ENCODE results near the gene SIRPG.
"Not testable (repeated sequence)": the region's sequence is repeated elsewhere in the genome, so short reads cannot be mapped to it uniquely, and the experiment has no call there.

The SIRPG gene

DNA sequence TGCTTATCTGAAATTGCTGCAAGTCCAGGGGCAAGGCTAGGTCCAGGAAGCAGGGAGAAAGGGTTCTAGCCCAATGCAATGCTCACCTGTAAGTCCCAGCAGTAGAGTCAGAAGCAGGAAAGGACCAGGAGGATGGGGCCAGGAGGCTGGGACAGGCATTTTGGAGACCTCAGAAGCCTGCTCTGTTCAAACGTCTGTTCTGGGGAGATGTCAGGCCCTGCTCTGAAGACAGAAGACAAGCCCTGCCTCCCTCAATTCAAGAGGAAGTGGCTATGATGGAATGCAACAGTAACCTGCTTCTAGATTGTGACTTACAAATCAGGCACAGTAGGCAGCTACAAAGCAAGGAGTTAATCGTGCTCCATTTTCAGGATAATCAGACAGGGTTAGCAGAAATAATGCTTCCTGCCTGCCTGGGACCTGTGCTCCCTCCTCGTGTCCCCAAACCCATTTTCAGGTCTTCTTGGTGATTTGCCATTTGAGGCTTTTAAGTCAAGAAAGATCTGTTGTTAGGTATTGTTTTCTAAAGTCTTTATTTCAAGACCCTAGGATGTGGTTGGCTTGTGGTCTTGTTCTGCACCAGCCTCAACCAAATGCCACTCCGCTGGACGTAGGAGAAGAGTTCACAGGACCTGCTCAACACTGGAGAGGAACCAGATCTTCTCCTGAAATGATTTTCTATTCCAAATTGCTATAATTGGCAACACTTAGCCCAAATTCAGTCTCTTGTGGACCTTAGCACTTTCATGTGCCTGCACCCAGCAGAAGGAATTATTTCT lies at the start of gene SIRPG:
Gene SIRPG (minus strand): TSS at position 224 of the 779 bp plus-strand sequence. CDS start 65 bp downstream, at position 159.
- Mint-ChIP-seq H3K36me3 (peaks cover 10% of the 10 kb centered on the region), H3K27ac (peak within 1 kb of the TSS; percentile 94), H3K4me1 (peaks cover 94% of the 10 kb centered on the region), H3K9me3 (no peaks in the 10 kb centered on the region), H3K4me3 (peak within 1 kb of the TSS; percentile 77)
- ATAC-seq (peak; percentile 70), DNase-seq (ENCODE audit: low spot score in 2 of 2) (no peak)

DNA sequence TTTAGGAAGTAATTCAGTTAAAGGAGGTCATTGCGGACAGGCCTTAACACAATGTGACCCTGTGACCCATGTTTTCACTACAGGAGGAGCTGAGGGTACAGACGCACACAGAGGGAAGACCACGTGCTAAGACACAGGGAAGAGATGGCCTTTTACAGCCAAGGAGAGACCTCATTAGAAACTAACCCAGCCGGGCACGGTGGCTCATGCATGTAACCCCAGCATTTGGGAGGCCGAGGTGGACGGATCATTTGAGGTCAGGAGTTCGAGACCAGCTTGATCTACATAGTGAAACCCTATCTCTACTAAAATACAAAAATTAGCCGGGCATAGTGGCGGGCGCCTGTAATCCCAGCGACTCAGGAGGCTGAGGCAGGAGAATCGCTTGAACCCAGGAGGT lies 49.3 kb upstream of the SIRPG start:
- not testable (repeated sequence) for H3K9me3 Mint-ChIP-seq; H3K4me1 Mint-ChIP-seq; ATAC-seq; H3K4me3 Mint-ChIP-seq; DNase-seq (ENCODE audit: low spot score in 2 of 2); H3K36me3 Mint-ChIP-seq; H3K27ac Mint-ChIP-seq

DNA sequence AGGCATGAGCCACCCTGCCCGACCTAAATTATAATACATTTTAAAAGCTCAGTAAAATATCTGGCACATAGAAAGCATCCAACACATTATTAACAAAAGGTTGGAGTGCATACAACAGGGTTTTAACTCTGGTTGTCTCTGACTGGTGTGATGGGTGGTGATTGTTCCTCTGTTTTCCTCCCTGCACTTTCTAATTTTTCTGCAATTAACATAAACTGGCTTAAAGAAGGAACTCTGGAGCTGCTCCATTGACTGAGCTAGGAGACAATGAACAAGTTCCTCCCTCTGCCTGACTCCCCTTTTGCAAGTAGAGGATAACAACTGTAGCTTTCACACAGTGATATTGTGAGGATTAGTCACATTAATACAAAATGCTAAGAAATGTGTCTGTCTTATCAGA lies 48.5 kb upstream of the SIRPG start:
- ATAC-seq = no peak
- Mint-ChIP-seq H3K4me1 (peaks cover 6% of the 10 kb centered on the region), H3K27ac (no peak overlapping the region)

DNA sequence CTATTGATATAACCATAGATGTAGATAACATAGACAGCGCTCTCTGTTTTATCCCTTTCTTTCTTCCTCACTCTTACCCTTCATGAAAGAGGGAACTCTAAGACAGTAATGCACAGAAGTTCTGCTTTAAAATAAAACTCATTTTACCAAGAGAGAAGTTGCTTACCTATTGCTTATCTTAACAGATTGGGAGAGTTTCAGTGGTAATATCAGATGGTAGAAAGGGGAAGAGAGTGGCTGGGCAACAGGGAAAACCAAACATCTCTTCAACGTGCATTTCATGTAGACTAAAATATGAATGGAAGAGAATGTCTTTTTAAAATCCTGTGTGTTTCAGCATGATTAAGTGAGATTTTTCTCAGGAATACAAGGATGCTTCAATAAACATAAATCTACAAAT lies 45.3 kb upstream of the SIRPG start:
- Mint-ChIP-seq H3K4me1 (peaks cover 3% of the 10 kb centered on the region), H3K27ac (no peak overlapping the region), H3K4me3 (no peak overlapping the region), H3K36me3 (no peaks in the 10 kb centered on the region), H3K9me3 (peaks cover 3% of the 10 kb centered on the region)
- no peak for DNase-seq (ENCODE audit: low spot score in 2 of 2)
- no peak for ATAC-seq

More for the DNA sequence above, 48.5 kb upstream of the SIRPG start:
- H3K36me3 Mint-ChIP-seq = no peaks in the 10 kb centered on the region
- peaks cover 3% of the 10 kb centered on the region for H3K9me3 Mint-ChIP-seq
- no peak overlapping the region for H3K4me3 Mint-ChIP-seq
- no peak for DNase-seq (ENCODE audit: low spot score in 2 of 2)

DNA sequence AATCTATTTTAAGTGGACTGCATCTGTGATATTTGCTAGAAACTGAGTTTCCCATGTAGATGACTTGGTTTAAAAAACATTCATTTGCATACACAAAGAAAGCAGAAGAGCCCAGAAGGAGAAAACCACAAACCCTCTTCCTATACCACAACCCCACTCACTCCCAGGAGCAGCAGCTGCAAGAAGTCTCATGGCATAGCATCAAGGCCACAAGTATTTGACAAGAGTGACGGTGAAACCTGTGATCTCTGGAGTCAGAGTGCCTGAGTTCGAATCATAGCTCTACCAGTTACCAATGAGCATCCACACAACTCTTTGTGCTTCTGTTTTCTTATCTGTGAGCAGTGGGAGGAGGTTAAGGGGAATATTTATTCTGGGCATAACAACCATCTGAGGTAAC lies 44.7 kb upstream of the SIRPG start:
- H3K4me1 Mint-ChIP-seq = peaks cover 4% of the 10 kb centered on the region
- H3K27ac Mint-ChIP-seq = no peak overlapping the region
- ATAC-seq = no peak
- peaks cover 3% of the 10 kb centered on the region for H3K9me3 Mint-ChIP-seq
- no peaks in the 10 kb centered on the region for H3K36me3 Mint-ChIP-seq
- DNase-seq (ENCODE audit: low spot score in 2 of 2) = no peak
- no peak overlapping the region for H3K4me3 Mint-ChIP-seq

DNA sequence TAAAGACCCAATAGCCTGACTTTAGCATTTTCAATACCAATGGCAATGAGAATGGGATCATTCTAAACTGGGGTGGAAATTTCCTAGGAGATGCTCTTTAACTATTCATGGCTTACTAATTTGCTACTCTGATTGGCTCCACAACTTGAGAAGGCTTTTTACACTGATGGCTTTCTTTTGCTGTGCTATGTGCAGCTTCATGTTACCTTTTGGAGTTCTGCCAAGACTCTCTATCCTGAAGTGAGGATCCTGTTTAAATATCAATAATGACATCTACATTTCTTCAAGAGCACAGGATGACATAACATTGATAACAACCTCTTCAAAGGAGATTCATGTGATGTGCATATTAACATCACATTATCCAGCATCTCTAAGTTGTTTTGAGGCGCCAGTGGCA lies 43.4 kb upstream of the SIRPG start:
- no peak for DNase-seq (ENCODE audit: low spot score in 2 of 2)
- Mint-ChIP-seq H3K4me1 (peaks cover 17% of the 10 kb centered on the region), H3K9me3 (peaks cover 3% of the 10 kb centered on the region), H3K27ac (no peak overlapping the region), H3K36me3 (no peaks in the 10 kb centered on the region), H3K4me3 (no peak overlapping the region)
- ATAC-seq = no peak

DNA sequence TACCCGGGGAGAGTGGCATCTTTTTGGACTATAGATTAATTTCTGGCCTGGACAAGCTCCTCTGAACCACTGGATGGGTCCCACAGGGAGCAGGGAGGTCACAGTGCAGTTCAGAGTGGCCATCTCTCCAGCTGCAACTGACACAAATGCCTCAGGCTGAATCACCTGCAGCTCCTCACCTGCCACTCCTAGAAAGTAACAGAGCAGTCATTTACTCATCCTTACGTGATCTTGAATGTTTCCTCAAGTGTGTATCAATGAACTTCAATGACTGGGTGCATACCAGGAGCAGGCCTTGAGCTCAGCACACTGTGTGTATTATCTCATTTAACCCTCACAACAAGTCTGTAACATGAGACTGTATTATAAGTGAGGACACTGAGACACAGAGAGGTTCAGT lies 40.0 kb upstream of the SIRPG start:
- peak overlapping the region; percentile 84 for H3K27ac Mint-ChIP-seq
- no peaks in the 10 kb centered on the region for H3K9me3 Mint-ChIP-seq
- no peaks in the 10 kb centered on the region for H3K36me3 Mint-ChIP-seq
- ATAC-seq = no peak
- H3K4me3 Mint-ChIP-seq = no peak overlapping the region
- H3K4me1 Mint-ChIP-seq = peaks cover 26% of the 10 kb centered on the region
- no peak for DNase-seq (ENCODE audit: low spot score in 2 of 2)

DNA sequence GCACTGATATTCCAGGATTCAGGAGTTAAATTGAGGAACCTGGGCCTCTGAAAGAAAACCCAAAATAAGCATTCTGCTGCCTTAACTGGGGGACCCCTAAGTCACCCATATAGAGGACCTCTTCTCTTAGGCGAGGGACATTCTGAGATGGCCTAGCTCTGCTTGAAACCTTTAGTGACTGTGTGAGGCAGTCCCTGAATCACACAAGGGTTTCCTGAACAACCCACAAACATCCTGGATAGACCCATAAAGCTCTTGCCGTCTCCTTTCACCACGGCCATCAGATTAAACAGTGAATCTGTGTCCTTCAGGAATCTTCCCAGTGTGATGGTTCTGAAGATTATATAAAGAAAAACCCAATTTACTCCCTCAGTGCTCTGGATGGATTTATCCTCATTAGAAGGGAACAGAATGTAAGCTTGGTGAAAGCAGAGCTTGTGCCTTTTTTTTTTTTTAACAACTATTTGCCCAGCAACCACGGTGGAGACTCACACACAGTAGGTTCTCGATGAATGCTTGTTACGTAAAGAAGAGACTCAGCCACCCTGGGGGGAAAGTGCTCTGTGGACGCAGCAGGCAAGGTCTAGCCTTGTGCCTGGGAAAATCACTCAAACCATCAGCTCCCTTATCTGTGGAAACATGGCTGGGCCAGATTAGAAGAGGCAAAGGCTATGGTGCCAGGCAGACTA lies 39.1 kb upstream of the SIRPG start:
- peaks cover 26% of the 10 kb centered on the region for H3K4me1 Mint-ChIP-seq

DNA sequence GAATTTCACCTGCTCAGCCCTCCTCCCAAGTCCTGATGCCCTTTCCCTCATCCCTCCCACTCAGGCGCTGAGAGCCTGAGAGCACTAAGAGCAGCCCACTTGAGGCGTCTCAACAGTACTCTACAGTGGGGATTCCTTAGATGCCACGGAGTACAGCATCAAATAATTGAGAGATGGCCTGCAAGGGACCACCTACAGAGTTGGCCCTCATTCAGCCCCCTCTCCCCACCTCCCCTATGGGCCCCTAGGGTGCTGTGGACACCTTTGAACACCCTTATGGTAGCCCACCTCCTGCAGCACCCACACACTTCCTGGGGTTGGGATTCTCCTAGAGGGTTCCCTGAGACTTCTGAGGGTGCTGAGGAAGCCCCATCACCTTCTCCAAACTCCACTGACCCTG lies 37.1 kb upstream of the SIRPG start:
- peaks cover 26% of the 10 kb centered on the region for H3K4me1 Mint-ChIP-seq
- DNase-seq (ENCODE audit: low spot score in 2 of 2) = no peak
- peak overlapping the region; percentile 2 for H3K27ac Mint-ChIP-seq
- H3K4me3 Mint-ChIP-seq = no peak overlapping the region
- no peaks in the 10 kb centered on the region for H3K9me3 Mint-ChIP-seq
- no peak for ATAC-seq
- no peaks in the 10 kb centered on the region for H3K36me3 Mint-ChIP-seq

More for the DNA sequence above, 39.1 kb upstream of the SIRPG start:
- Mint-ChIP-seq H3K9me3 (no peaks in the 10 kb centered on the region), H3K27ac (peak overlapping the region; percentile 84), H3K4me3 (peak overlapping the region; percentile 3), H3K36me3 (no peaks in the 10 kb centered on the region)
- ATAC-seq = peak; percentile 96
- no peak for DNase-seq (ENCODE audit: low spot score in 2 of 2)

DNA sequence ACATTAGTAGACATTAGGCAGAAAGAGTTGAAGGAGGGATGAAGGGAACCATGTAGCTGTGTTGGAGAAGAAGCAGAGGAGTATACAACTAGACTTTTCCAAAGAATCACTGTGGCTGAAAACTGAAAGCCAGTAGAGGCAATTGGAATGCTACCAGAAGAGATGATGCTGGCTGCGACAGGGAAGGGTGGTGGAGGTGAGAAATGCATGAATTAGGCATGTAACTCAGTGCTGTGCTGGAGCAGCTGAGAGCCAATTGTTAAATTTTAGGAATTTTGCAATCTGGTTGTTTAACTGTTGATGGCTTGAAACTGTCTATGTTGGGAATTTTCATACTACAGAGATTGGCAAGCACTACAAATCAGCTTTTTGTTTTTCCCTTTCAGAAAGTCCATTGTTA lies 35.8 kb upstream of the SIRPG start:
- Mint-ChIP-seq H3K4me3 (no peak overlapping the region), H3K36me3 (no peaks in the 10 kb centered on the region), H3K27ac (peak overlapping the region; percentile 2), H3K9me3 (no peaks in the 10 kb centered on the region), H3K4me1 (peaks cover 33% of the 10 kb centered on the region)
- DNase-seq (ENCODE audit: low spot score in 2 of 2) (no peak), ATAC-seq (no peak)

DNA sequence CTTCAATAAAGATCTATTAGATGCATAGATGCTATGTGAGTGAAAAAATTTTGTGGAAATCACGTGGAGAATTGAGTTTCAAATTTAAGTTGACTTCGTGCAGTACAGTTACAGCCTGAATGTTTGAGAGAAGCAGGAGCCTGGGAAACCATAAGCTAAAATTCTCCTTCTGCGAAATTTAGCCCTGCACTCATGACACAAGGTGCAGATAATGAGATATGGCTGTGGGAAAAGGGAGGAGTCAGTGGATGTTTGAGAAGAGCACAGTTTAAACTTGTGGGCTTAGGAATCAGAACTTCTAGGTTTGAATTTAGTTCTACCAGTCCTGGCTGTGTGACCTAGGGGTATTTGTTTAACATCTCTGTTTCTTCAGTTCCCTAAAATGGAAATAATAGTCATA lies 32.1 kb upstream of the SIRPG start:
- H3K9me3 Mint-ChIP-seq = no peaks in the 10 kb centered on the region
- no peak overlapping the region for H3K27ac Mint-ChIP-seq
- ATAC-seq = no peak

DNA sequence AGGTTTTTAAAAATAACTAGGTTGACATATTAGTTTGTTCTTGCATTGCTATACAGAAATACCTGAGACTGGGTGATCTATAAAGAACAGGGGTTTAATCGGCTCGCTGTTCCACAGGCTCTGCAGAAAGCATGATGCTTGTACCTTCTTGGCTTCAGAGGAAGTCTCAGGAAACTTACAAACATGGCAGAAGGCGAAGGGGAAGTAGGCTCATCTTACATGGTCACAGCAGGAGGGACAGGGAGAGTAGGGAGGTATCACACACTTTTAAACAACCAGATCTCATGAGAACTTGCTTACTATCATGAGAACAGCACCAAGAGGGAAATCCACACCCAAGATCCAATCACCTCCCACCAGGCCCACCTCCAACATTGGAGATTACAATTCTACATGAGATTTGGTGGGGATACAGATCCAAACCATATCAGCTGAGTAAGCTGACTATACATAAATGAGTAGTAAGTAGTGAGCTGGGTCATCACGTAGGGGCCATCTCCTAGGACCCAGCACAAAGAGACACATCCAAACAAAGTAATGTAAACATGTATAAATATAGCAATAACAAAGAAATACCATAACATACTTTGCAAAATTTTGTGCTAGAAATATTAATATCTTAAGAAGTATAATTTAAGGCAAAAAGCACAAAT lies 31.4 kb upstream of the SIRPG start:
- no peaks in the 10 kb centered on the region for H3K36me3 Mint-ChIP-seq
- no peaks in the 10 kb centered on the region for H3K9me3 Mint-ChIP-seq
- peak; percentile 56 for ATAC-seq
- H3K27ac Mint-ChIP-seq = no peak overlapping the region
- no peak for DNase-seq (ENCODE audit: low spot score in 2 of 2)
- H3K4me1 Mint-ChIP-seq = peaks cover 26% of the 10 kb centered on the region
- no peak overlapping the region for H3K4me3 Mint-ChIP-seq

More for the DNA sequence above, 32.1 kb upstream of the SIRPG start:
- Mint-ChIP-seq H3K4me1 (peaks cover 22% of the 10 kb centered on the region), H3K4me3 (no peak overlapping the region), H3K36me3 (no peaks in the 10 kb centered on the region)
- DNase-seq (ENCODE audit: low spot score in 2 of 2) = no peak

DNA sequence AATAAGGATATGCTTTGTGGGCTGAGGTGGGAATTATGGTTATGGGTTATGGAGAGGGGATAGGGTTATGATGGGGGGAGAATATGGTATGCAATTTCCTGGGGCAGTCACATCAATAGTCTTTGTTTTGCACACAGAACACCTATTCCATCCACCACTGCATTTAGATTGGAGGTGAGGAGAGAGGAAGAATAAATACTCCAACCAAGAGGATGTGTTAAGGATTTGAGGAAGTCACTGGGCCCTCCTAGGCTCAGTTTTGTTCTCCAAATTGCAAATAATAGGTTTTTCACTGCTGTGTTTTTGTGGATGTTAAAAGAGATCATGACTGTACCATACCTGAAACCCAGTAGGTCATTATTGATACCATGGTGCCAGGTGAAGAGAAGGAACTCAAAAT lies 29.5 kb upstream of the SIRPG start:
- peaks cover under 1% of the 10 kb centered on the region for H3K9me3 Mint-ChIP-seq
- H3K4me3 Mint-ChIP-seq = no peak overlapping the region
- ATAC-seq = no peak
- H3K4me1 Mint-ChIP-seq = peaks cover 26% of the 10 kb centered on the region
- H3K36me3 Mint-ChIP-seq = no peaks in the 10 kb centered on the region
- H3K27ac Mint-ChIP-seq = peak overlapping the region; percentile 11
- DNase-seq (ENCODE audit: low spot score in 2 of 2) = no peak

DNA sequence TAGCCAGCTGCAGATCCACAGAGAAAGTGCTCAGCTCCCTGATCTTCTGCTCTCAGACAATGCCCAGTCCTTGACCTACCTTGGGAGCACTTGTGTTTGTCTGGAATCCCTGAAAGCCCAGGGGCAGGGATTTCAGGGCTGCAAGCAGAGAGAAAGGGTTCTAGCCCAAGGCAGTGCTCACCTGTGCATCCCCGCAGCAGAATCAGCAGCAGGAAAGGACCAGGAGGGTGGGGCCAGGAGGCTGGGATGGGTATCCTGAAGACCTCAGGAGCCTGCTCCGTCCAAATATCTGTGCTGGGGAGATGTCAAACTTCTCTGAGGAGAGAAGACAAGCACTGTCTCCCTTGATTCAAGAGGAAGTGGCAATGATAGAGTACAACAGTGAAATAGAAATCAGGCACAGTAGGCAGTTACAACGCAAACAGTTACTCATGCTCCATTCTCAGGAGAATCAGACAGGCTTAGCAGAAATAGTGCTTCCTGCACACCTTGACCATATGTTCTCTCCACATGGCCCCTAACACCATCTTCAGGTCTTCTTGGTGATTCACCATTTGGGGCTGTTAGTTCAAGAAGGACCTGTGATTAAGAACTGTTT lies 28.7 kb upstream of the SIRPG start:
- DNase-seq (ENCODE audit: low spot score in 2 of 2) (no peak), ATAC-seq (peak; percentile 67)
- Mint-ChIP-seq H3K9me3 (peaks cover 3% of the 10 kb centered on the region), H3K4me3 (peak overlapping the region; percentile 38), H3K36me3 (no peaks in the 10 kb centered on the region), H3K4me1 (peaks cover 26% of the 10 kb centered on the region), H3K27ac (peak overlapping the region; percentile 45)

DNA sequence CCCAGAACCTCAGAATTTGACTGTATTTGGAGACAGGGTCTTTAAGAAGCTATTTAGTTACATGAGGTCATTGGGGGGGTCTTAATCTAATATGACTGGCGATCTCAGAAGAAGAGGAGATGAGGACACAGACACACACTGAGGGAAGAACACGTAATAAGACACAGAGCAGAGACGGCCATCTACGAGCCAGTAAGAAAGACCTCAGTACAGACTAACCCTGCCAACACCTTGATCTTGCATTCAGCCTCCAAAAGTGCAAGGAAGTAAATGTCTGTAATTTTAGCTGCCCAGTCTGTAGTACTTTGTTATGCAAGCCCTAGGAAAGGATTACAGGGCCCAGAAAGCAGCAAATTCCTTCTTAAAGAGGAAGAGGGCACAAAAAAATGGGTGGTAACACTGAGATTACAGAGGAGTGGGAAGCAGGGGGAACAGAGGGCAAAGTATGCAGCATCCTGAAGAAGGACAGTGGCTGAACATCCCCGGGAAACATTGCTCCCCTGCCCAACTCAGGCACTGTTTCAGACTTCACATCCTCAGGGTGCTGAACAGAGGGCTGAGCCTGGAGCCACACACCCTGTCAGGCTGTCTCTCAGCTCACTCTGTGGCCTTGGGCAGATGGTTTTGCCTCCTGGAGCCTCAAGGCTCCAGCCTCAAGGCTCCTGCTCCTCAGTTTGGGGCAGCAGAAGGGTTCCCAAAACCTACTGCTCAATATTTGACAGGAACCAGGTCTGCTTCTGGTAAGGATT lies 27.9 kb upstream of the SIRPG start:
- Mint-ChIP-seq H3K27ac (peak overlapping the region; percentile 45), H3K4me1 (peaks cover 26% of the 10 kb centered on the region), H3K4me3 (peak overlapping the region; percentile 38)

More for the DNA sequence above, 27.9 kb upstream of the SIRPG start:
- ATAC-seq (peak; percentile 19), DNase-seq (ENCODE audit: low spot score in 2 of 2) (no peak)
- no peaks in the 10 kb centered on the region for H3K36me3 Mint-ChIP-seq
- H3K9me3 Mint-ChIP-seq = peaks cover 3% of the 10 kb centered on the region

All from stimulated activated effector memory CD8-positive, alpha-beta T cell treated with anti-CD3 and anti-CD28 coated beads, Interleukin-12 subunit alpha, Interleukin-12 subunit beta, amount 100 ng/mL, for 72 hours (primary cell).